DND-41 (cell line): Measurements from ENCODE around the gene METTL6.

ENCODE experiments used
- ATAC-seq: fragments of 200-7000 bp; cut with Tn5 transposase; 3 replicates; pipeline ENCODE4 v1.9.1; 2021; ENCODE audit warnings: low read depth; ENCODE audit not compliant: insufficient read depth
- DNase-seq: peaks from one replicate; pipeline ENCODE4 v3.0.0-alpha.2; 2020
- H2AFZ ChIP-seq: 2 replicates; pipeline ENCODE4 v1.6.0; 2012; ENCODE audit warnings: low read depth, low read length
- H3K27ac ChIP-seq: 2 replicates; pipeline ENCODE4 v1.5.1; 2012; ENCODE audit warnings: low read length, inconsistent platforms
- H3K27me3 ChIP-seq: fragments of 200-600 bp; sonication (generic); 2 replicates; pipeline ENCODE4 v1.6.0; 2012; ENCODE audit warnings: low read length, mild to moderate bottlenecking, inconsistent platforms; ENCODE audit not compliant: insufficient read depth, poor library complexity
- H3K36me3 ChIP-seq: 2 replicates; pipeline ENCODE4 v1.5.1; 2012; ENCODE audit warnings: low read length, inconsistent platforms; ENCODE audit not compliant: insufficient read depth
- H3K4me1 ChIP-seq: 2 replicates; pipeline ENCODE4 v1.5.1; 2012; ENCODE audit warnings: mild to moderate bottlenecking, low read length; ENCODE audit not compliant: insufficient read depth
- H3K4me2 ChIP-seq: 2 replicates; pipeline ENCODE4 v1.6.0; 2012; ENCODE audit warnings: mild to moderate bottlenecking, moderate library complexity, low read length, inconsistent platforms; ENCODE audit not compliant: insufficient read depth
- H3K4me3 ChIP-seq, 2 experiments: fragments of 200-600 bp in 1 of 2; shearing (Covaris generic) in 1 of 2; 2 replicates each; pipeline ENCODE4 v1.5.1; 2012 to 2016; ENCODE audit warnings: inconsistent platforms in 2 of 2, low read length in 2 of 2, mild to moderate bottlenecking in 2 of 2, low read depth in 1 of 2, moderate library complexity in 1 of 2
- H3K79me2 ChIP-seq: 2 replicates; pipeline ENCODE4 v1.6.0; 2012; ENCODE audit warnings: low read length, inconsistent platforms; ENCODE audit not compliant: insufficient read depth
- H3K9ac ChIP-seq: 2 replicates; pipeline ENCODE4 v1.6.0; 2012; ENCODE audit warnings: low read depth, mild to moderate bottlenecking, inconsistent platforms, low read length, moderate library complexity
- H3K9me3 ChIP-seq: 2 replicates; pipeline ENCODE4 v1.5.1; 2012; ENCODE audit warnings: low read length, moderate library complexity, mild to moderate bottlenecking, inconsistent platforms; ENCODE audit not compliant: insufficient read depth, severe bottlenecking
- H4K20me1 ChIP-seq: 2 replicates; pipeline ENCODE4 v1.6.0; 2012; ENCODE audit warnings: low read length; ENCODE audit not compliant: insufficient read depth
- EZH2 ChIP-seq: IDR thresholded peaks from 3 replicates; pipeline ENCODE4 v1.6.1; 2012; ENCODE audit warnings: borderline replicate concordance, low read depth, mild to moderate bottlenecking, moderate library complexity, low read length, inconsistent platforms; ENCODE audit not compliant: severe bottlenecking
- TF ChIP-seq, protein P1 (sequence below): IDR thresholded peaks from 2 replicates; pipeline ENCODE4 v1.5.1; 2012; ENCODE audit warnings: borderline replicate concordance, low read length, moderate library complexity, mild to moderate bottlenecking; ENCODE audit not compliant: poor library complexity, severe bottlenecking; ENCODE audit errors: extremely low read depth

METTL6 gene

DNA sequence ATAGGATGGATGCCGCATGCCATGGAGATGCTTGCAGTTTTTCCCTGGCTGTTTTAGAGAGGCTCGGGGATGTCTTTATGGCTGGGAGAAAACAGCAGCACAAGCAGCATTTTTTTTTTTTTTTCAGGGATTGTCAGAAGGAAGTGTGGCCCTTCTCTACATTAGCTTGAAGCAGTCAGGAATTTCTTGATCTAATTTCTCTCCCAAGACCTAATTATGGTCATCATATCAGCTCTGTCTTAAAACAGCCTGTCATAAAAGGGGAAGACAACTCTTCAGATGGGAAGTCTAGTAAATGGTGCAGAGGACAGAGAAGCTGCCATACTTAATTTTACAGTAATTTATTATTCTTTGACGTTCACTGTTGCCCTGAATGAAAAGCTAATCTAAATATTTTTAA is 44.5 kb upstream of the METTL6 start:
- no peak for ATAC-seq
- H3K27me3 ChIP-seq: no peaks in the 10 kb centered on the region
- H3K4me2 ChIP-seq: no peak overlapping the region
- peaks cover 15% of the 10 kb centered on the region for H3K4me1 ChIP-seq
- no peak for DNase-seq
- no peak overlapping the region for H3K4me3 ChIP-seq
- H3K9ac ChIP-seq: no peak overlapping the region
- H3K79me2 ChIP-seq: no peaks in the 10 kb centered on the region
- no peak for TF ChIP-seq EZH2
- TF ChIP-seq, protein P1, sequence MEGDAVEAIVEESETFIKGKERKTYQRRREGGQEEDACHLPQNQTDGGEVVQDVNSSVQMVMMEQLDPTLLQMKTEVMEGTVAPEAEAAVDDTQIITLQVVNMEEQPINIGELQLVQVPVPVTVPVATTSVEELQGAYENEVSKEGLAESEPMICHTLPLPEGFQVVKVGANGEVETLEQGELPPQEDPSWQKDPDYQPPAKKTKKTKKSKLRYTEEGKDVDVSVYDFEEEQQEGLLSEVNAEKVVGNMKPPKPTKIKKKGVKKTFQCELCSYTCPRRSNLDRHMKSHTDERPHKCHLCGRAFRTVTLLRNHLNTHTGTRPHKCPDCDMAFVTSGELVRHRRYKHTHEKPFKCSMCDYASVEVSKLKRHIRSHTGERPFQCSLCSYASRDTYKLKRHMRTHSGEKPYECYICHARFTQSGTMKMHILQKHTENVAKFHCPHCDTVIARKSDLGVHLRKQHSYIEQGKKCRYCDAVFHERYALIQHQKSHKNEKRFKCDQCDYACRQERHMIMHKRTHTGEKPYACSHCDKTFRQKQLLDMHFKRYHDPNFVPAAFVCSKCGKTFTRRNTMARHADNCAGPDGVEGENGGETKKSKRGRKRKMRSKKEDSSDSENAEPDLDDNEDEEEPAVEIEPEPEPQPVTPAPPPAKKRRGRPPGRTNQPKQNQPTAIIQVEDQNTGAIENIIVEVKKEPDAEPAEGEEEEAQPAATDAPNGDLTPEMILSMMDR: no peak
- no peaks in the 10 kb centered on the region for H3K9me3 ChIP-seq
- no peak overlapping the region for H2AFZ ChIP-seq
- no peaks in the 10 kb centered on the region for H4K20me1 ChIP-seq
- H3K27ac ChIP-seq: no peak overlapping the region
- no peaks in the 10 kb centered on the region for H3K36me3 ChIP-seq

DNA sequence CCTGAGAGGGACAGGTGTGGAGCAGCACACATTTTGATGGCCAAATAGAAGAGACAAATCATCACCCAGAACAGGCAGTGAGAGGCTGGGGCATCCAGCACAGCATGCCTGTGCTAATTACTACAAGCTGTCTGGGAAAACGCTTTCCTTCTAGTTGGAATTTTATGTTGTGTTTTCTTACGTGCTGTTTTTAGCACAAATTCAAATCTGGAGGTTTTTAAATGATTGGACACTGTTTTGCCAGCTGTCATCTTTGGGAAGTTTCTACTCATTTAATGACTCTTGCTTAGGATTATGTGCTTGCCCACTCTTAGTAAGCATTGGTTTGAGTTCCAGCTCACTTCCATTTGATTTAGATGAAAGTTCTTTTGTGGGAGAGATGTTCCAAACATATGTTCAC is 43.5 kb upstream of the METTL6 start:
- Histone ChIP-seq H4K20me1 (no peaks in the 10 kb centered on the region), H3K36me3 (no peaks in the 10 kb centered on the region)

DNA sequence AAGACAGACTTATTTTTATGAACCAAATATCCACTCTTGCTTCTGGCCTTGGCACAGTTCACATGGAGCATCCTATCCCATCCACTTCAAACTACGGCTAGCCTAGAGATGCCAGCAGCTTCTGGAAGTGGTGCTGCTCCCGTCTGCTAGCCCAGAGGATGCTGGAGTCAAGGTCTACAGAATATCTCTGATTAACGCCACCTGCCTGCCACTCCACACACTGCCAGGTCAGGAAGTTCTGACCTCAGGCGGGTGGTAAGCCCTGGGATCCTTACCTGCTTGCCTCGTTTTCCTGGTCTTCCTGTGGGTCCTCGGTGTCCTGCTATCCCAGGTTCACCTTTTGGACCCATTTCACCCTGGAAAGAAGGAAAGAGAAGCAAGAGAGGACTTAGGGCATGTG is 42.9 kb upstream of the METTL6 start:
- Histone ChIP-seq H4K20me1 (no peaks in the 10 kb centered on the region), H3K79me2 (no peaks in the 10 kb centered on the region), H3K9ac (no peak overlapping the region), H3K4me2 (no peak overlapping the region), H3K36me3 (no peaks in the 10 kb centered on the region), H2AFZ (no peak overlapping the region), H3K4me3 (no peak overlapping the region), H3K9me3 (no peaks in the 10 kb centered on the region), H3K27me3 (no peaks in the 10 kb centered on the region), H3K27ac (no peak overlapping the region), H3K4me1 (peaks cover 15% of the 10 kb centered on the region)
- no peak for ATAC-seq
- TF ChIP-seq, protein P1: peak; percentile 28
- no peak for TF ChIP-seq EZH2
- no peak for DNase-seq

More for the DNA sequence above, 43.5 kb upstream of the METTL6 start:
- ATAC-seq: no peak
- Histone ChIP-seq H3K4me2 (no peak overlapping the region), H2AFZ (no peak overlapping the region), H3K9me3 (no peaks in the 10 kb centered on the region), H3K27ac (no peak overlapping the region), H3K4me3 (no peak overlapping the region), H3K27me3 (no peaks in the 10 kb centered on the region), H3K9ac (no peak overlapping the region), H3K79me2 (no peaks in the 10 kb centered on the region), H3K4me1 (peaks cover 15% of the 10 kb centered on the region)
- TF ChIP-seq EZH2: no peak
- TF ChIP-seq, protein P1: no peak
- no peak for DNase-seq
